PC-3 (cell line): ENCODE results near the gene EED.

Experiments used
- EZH2phosphoT487 ChIP-seq: fragments of 300-600 bp; sonication (generic); IDR thresholded peaks from 2 replicates; pipeline ENCODE4 v1.6.1; 2018; ENCODE audit warnings: mild to moderate bottlenecking, antibody characterized with exemption, low read length, borderline replicate concordance
- TF ChIP-seq, protein P1 (sequence below): fragments of 300-600 bp; sonication (generic); conservative IDR thresholded peaks from 2 replicates; pipeline ENCODE4 v1.5.1; 2017; ENCODE audit warnings: antibody characterized with exemption, low read depth, mild to moderate bottlenecking, low read length

DNA sequence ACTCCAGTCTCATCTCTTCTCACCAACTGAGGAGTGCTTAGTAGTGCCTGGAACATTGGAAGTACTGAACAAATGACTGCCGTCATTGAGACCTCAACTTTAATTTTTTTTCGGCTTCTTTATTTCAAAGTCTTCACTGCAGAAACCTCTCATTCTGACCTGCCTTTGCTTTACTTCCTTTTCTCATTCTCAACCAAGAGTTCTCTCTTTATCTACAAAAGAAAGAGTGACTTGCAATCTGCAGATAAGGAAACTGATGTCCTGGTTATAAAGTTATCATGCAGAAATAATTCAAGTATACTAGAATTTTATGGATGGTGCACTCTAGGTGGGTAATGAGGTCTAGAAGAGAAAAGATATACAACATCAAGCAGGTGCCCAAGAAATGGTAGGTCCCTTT lies 1.2 kb upstream of the EED start:
- TF ChIP-seq, protein P1, sequence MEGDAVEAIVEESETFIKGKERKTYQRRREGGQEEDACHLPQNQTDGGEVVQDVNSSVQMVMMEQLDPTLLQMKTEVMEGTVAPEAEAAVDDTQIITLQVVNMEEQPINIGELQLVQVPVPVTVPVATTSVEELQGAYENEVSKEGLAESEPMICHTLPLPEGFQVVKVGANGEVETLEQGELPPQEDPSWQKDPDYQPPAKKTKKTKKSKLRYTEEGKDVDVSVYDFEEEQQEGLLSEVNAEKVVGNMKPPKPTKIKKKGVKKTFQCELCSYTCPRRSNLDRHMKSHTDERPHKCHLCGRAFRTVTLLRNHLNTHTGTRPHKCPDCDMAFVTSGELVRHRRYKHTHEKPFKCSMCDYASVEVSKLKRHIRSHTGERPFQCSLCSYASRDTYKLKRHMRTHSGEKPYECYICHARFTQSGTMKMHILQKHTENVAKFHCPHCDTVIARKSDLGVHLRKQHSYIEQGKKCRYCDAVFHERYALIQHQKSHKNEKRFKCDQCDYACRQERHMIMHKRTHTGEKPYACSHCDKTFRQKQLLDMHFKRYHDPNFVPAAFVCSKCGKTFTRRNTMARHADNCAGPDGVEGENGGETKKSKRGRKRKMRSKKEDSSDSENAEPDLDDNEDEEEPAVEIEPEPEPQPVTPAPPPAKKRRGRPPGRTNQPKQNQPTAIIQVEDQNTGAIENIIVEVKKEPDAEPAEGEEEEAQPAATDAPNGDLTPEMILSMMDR, result no peak
- TF ChIP-seq EZH2phosphoT487, result no peak
